ENCODE results near the gene UMODL1.

Gene UMODL1

GRCh38 chr21:42071146-42071737, at the start of gene UMODL1:
Gene UMODL1 (plus strand): TSS chr21:42071317. CDS start chr21:42071317, 0 bp downstream.
- DNase-seq = no peak

DNA sequence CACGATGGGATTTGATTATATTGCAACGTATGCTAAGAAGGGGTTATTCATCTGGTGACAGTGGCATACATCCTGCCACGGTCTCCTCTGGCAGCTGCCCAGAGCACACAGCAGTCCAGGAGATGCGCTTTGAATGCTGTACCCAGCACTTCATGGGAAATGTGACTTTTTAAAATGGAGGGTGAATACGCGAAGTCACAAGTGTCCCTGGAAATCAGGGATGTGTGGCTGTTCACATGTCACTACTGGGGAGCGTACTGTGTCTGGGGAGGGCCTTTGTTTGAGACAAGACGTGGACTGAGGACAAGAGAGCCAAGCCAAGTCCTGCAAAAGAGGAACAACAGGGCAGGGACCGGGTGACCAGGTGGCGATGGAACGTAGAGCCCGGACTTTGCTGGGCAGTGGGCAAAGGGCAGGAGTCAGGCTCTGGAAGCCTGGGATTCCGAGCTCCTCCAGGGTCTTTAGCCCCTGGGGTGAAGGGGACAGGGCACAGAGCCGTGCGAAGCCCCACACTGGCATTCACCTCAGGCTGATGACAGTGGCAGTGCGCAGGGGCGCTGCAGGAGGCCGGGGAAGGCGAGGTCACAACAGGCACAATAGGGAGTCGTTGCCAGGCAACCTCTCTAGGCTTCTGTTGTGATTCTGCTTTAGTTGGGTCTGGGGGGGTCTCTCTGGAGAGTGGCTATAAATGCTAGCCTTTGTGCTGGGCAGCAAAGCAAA, 49.6 kb upstream of the UMODL1 start:
- peak in 5 of 14 donors; percentile 8 to 42 (median 26) for DNase-seq

DNA sequence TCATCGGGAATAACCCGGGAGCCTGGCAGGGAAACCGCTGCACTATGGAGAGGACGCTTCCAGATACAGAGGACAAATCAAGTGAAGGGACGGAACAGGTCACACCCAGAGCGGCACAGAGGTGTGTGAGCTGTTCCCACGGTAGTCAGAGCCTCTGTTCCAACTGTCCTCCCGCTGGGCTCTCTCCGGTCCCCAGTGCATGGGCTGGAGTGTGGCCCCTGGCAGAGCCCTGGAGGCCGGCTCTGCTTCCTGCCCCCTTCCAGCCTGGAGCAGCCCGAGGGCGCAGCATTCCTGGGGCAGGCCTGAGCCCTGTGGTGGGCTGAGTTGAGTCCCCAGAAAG, 49.1 kb upstream of the UMODL1 start:
- no peak for DNase-seq

DNA sequence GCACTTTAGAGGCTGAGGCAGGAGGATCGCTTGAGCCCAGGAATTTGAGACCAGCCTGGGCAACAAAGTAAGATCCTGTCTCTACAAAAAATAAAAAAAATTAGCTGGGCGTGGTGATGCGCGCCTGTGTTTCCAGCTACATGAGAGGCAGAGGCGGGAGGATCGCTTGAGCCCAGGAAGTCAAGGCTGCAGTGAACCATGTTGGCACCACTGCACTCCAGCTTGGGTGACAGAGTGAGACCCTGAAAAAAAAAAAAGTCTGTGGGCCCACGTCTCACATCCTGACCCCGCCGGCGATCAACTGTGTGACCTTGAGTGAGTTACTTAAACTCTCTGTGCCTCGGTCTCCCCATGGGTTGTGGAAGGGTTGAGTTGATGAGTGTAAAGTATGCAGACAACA, 48.2 kb upstream of the UMODL1 start:
- DNase-seq = no peak

DNA sequence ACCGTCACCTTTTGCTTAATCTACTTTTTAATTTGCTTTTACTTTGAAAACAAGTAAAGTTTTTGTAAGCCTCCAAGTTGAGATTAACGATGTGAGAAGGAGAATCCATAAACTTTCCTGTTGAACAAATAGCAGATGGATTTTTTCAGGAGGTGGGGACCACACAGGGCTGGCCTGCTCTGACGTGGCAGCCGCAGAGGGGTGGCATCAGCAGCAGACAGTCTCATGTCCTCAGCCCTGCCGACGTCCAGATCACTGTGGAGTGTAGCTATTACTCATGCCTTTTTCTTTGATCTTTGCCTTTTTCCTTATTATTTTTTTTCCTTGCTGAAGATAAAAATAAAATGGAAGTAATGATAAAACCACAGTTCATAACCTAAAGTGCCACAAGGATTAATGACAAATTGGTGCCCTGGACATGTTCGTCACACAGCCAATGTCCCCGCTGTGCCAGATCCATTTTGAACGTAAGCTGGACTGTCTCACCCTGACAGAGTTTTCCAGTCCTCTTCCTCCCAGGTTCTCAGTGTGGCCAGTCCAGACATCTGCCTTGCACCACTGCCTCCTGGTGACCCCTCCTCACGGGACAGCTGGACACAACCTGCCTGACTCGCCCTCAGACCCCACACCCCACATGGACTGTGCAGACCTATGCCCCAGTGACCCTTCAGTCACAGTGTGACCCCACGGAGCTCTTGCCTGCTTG, 45.6 kb upstream of the UMODL1 start:
- no peak for DNase-seq

- no peak for DNase-seq
Measured at GRCh38 chr21:42026082-42026435, 45.1 kb upstream of the UMODL1 start.

DNA sequence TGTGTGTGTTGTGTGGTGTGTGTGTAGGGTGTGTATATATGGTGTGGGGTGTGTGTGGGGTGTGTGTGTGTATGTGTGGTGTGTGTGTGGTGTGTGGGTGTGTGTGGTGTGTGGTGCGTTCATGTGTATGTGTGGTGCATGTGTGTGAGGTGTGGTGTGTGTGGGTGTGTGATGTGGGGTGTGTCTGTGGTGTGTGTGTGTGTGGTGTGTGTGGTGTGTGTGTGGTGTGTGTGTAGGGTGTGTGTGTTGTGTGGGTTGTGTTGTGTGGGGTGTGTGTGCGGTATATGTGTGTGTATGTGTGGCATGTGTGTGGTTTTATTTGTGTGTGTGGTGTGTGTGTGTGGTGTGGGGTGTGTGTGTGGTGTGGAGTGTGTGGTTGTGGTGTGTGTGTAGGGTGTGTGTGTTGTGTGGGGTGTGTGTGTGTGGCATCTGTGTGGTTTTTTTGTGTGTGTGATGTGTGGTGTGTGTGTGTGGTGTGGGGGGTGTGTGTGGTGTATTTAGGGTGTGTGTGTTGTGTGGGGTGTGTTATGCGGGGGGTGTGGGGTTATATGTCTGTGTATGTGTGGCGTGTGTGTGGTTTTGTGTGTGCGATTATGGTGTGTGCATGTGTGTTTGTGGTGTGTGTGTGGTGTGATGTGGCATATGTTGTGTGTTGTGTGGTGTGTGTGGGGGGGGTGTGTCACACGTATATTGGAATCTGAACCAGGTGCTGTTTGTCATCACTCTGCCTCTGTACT, 43.9 kb upstream of the UMODL1 start:
- DNase-seq = no peak

- DNase-seq = peak in 1 of 14 donors; percentile 23
Measured at GRCh38 chr21:42027822-42028765, 43.0 kb upstream of the UMODL1 start.

DNA sequence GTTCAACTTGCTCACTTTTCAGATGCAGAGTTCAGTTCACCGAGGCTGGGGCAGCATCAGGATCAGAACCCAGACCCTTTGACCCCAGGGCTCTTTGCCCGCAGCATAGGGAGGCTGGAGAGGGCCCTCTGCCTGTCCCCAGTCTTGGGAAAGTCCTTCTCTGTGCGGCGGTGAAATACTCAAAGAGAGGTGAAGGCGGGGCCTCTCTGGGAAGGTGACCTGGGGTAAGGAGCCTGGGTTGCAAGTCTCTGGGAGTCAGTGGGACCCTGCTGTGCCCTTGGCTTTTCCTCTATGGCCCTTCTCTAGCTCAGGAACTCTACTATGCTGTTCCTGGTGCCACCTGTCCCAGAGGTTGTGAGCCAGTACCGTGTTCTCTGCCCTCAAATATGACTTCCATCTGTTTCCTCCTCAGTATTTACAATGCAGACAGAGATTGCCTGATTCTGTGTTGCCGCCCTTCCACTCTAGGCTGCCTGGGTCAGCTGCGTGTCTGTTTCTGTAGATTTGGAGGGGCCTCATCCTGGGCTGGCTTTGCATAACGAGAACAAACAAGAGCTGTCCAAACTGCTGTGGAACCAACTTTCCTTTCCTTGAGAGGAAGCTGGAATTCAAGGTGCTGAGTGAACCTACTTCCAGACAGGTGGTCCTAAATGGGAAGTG, 42.2 kb upstream of the UMODL1 start:
- no peak for DNase-seq

DNA sequence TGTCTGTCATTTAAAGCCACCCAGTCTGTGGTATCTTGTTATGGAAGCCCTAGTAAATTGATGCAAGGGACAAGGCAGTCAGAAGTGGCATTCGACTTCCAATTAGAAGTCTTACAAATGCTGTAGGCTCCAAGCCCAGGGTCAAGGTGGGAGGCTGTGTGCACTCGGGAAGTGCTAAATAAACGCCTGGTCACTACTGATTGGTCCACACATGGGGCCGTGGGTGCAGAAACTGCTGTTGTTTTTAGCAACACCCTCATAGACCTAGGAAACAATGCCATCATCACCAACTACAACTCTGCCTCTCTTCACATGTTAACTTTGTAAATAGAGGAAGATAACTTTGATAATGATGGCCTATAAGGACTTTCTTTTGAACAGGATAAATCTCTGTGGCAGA, 40.8 kb upstream of the UMODL1 start:
- DNase-seq = no peak

DNA sequence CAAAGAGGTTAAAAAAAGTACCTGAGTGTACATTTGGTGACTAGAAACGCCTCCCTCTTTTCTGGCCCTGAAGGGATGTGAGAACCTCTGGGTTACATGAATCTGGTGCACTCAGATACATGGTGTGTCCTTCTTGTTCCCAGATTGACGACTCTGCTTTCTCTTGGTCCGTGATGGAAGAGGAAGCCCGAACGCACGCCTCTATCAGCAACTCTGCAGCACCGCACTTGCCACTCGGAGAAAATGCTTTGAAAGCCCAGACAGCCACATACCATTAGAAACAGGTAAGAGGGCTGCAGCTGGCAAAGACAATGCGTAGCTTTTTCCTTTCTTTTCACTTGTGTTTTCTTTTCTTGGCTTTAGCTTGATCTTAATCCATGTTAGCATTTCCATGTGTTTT, 39.9 kb upstream of the UMODL1 start:
- DNase-seq = no peak

DNA sequence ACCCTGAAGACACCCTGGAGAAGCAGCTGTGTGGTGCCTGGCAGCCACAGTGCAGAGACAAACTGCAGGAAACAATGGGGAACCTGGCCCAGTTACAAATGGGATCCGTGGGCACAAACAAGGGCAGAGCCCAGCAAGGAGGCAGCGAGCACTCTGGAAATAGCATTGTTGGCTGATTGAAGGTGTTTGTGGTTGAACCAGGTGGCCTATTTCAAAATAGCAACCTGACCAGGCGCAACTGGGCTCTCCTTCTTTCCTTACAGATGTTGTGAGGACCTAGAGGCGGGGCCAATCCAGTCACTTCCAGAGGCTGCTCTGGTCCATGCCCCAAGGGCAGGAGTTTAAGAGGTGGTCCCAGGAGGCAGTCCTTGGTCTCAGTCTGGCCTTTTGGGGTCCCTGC, 39.3 kb upstream of the UMODL1 start:
- no peak for DNase-seq

GRCh38 chr21:42032266-42032665, 38.9 kb upstream of the UMODL1 start:
- no peak for DNase-seq

- no peak for DNase-seq
Measured at GRCh38 chr21:42032968-42033367, 38.1 kb upstream of the UMODL1 start.

- no peak for DNase-seq
Measured at GRCh38 chr21:42036313-42036712, 34.8 kb upstream of the UMODL1 start.

DNA sequence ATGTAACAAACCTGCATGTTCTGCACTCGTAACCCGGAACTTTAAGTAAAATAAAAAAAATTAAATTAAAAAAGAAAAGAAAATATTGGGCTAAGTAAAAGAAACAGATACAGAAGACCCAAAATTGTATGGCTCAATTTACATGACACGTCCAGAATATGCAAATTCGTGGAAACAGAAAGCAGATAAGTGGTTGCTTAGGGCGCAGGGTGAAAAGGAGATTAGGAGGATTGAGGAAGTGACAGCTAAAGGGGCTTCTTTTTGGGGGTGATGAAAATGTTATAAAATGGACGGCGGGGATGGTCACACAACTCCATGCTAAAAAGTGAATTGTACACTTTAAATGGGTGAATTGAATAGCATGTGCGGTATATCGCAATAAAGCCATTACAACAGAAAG, 33.6 kb upstream of the UMODL1 start:
- DNase-seq = no peak

GRCh38 chr21:42037943-42038342, 33.2 kb upstream of the UMODL1 start:
- DNase-seq = peak in 1 of 14 donors; percentile 15

DNA sequence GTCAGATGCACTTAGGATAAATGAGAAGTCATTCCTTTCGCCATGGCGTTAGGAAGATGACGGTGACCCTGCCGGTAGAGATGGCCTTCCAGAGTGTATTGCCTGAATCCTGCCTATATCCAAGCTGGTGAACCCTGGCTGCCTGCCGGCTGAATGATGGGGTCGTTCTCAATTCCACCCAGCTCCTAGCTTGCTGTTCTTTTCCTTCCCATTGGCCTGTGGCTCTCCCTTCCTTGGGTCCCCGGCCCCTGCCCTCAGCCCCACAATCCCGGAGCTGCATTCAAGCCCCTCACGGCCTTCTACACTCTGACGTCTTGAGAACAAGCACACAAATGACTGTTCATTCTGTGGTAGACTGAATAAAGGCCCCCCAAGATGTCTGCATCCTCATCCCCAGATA, 32.7 kb upstream of the UMODL1 start:
- DNase-seq = no peak

GRCh38 chr21:42038826-42039425, 32.2 kb upstream of the UMODL1 start:
- DNase-seq = no peak

DNA sequence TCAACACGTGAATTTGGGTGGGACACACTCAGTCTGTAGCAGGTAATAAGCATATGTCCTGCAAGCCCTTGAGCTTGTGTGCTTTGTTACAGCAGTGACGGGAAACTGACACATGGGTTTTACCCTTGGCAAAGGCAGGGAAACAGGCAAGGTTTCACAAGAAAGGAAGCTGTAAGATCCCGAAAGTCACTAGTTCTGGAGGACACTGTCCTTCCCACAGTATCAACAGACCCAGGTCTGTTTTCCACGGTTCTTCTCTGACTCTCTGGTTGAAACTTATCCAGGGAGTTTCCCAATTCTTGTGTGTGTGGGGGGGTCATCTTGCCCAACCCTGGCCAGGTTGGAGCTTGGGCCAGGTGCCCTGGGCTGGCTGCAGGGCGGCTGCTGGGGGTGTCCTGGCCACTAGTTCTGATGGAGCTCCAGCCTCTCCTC, 31.6 kb upstream of the UMODL1 start:
- peak in 1 of 14 donors; percentile 41 for DNase-seq

GRCh38 chr21:42039911-42040351, 31.2 kb upstream of the UMODL1 start:
- no peak for DNase-seq
